Measurements from ENCODE around the gene PEAR1. TPM values are rescaled to one million over a fixed set of nuclear protein-coding genes. Genes with fewer than 3 reads are reported as not detected.

PEAR1 gene
- total RNA-seq, 1 donor: 10.8 TPM

DNA sequence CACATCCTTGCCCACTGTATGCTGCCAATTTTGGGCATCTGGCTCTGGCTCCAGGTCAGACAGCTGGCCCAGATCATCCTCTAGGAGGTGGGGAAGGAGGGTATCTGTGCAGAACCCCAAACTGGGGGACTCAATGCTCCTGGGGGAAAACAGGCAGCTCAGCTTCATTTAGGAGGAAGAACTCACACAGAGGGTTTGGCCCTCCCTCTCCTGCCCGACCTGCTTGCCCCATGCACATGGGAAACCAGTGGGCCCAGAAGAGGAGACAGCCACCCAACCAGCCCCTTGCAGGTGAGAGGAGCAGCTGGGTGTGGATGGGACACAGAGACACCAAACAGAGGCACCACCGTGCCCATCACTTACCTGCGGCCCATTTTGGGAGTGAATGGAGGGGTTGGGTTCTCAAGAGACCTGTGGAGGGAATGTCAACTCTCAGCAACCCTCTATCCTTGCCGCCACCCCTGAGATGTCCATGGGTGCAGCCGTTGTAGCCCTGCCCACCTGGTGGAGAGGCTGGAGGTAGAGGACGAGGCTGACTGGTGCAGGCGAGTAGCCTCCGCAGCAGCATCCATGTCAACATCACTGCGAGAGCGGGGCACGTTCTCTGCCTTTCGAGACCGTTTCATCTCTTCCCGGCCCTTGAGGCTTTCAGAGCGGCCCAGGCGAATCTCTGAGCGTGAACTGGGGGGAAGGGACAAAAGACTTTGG lies 54.5 kb downstream of the PEAR1 start:
- TF ChIP-seq, protein P1, sequence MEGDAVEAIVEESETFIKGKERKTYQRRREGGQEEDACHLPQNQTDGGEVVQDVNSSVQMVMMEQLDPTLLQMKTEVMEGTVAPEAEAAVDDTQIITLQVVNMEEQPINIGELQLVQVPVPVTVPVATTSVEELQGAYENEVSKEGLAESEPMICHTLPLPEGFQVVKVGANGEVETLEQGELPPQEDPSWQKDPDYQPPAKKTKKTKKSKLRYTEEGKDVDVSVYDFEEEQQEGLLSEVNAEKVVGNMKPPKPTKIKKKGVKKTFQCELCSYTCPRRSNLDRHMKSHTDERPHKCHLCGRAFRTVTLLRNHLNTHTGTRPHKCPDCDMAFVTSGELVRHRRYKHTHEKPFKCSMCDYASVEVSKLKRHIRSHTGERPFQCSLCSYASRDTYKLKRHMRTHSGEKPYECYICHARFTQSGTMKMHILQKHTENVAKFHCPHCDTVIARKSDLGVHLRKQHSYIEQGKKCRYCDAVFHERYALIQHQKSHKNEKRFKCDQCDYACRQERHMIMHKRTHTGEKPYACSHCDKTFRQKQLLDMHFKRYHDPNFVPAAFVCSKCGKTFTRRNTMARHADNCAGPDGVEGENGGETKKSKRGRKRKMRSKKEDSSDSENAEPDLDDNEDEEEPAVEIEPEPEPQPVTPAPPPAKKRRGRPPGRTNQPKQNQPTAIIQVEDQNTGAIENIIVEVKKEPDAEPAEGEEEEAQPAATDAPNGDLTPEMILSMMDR (IDR thresholded peaks at IDR 0.05; ENCODE audit: insufficient read depth, low read length): no peak
- H3K4me3 ChIP-seq (ENCODE audit: low read depth, low read length): no peak overlapping the region
- DNase-seq (ENCODE audit: low read depth): no peak

- DNase-seq (ENCODE audit: low read depth): no peak
- TF ChIP-seq, protein P1 (IDR thresholded peaks at IDR 0.05; ENCODE audit: insufficient read depth, low read length): peak; percentile 12
- no peak overlapping the region for H3K4me3 ChIP-seq (ENCODE audit: low read depth, low read length)
Observed at GRCh38 chr1:156948708-156949107, 55.2 kb downstream of the PEAR1 start.

GRCh38 chr1:156949127-156949526 lies 55.6 kb downstream of the PEAR1 start:
- H3K4me3 ChIP-seq (ENCODE audit: low read depth, low read length): no peak overlapping the region
- DNase-seq (ENCODE audit: low read depth): no peak
- TF ChIP-seq, protein P1 (IDR thresholded peaks at IDR 0.05; ENCODE audit: insufficient read depth, low read length): no peak

- DNase-seq (ENCODE audit: low read depth): no peak
- TF ChIP-seq, protein P1 (IDR thresholded peaks at IDR 0.05; ENCODE audit: insufficient read depth, low read length): no peak
- no peak overlapping the region for H3K4me3 ChIP-seq (ENCODE audit: low read depth, low read length)
Observed at GRCh38 chr1:156951371-156951770, 57.9 kb downstream of the PEAR1 start.

DNA sequence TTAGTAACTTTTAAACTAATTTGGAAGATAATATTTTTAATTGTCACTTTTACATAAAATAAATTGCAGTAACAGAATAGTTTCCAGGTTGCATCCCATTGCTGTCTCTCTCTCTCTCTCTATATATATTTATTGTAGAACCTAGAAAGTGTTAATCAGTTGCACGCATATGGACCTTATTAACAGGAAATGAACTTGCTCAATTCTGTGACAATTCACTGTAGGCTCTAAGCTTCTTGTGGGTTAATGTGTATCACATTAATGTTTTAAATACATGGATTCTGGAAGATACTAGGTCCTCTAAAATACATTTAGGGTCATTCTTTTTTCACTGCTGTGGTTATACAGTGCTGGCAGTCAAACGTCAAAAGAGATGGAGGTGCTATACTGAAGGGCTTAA lies 60.1 kb downstream of the PEAR1 start:
- no peak for DNase-seq (ENCODE audit: low read depth)
- no peak overlapping the region for H3K4me3 ChIP-seq (ENCODE audit: low read depth, low read length)
- TF ChIP-seq, protein P1 (IDR thresholded peaks at IDR 0.05; ENCODE audit: insufficient read depth, low read length): no peak

DNA sequence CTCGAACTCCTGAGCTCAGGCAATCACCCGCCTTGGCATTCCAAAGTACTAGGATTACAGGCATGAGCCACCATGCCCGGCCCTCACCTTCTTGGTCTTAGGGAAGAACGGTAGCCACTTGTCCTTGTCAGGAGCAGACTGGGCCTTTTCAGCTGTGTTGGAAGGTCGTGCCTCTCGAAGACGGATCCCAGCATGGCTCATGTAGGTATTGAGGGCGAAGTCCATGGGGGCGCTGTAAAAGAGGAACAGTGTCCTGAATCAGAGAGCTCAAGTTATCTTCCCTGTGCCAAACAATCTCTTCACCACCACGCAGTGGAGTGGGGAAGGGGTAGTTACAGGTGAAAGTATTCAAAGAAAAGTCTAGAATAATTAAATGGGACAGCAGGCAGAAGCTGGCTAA lies 62.8 kb downstream of the PEAR1 start:
- no peak overlapping the region for H3K4me3 ChIP-seq (ENCODE audit: low read depth, low read length)
- no peak for DNase-seq (ENCODE audit: low read depth)
- TF ChIP-seq, protein P1 (IDR thresholded peaks at IDR 0.05; ENCODE audit: insufficient read depth, low read length): no peak

GRCh38 chr1:156957634-156958033 lies 64.1 kb downstream of the PEAR1 start:
- TF ChIP-seq, protein P1 (IDR thresholded peaks at IDR 0.05; ENCODE audit: insufficient read depth, low read length): no peak
- DNase-seq (ENCODE audit: low read depth): no peak

More at GRCh38 chr1:156957634-156958033, 64.1 kb downstream of the PEAR1 start:
- no peak overlapping the region for H3K4me3 ChIP-seq (ENCODE audit: low read depth, low read length)

Measured in fibroblast of the aortic adventitia (primary cell).